ENCODE results near the gene ETV4. TPM values are rescaled to one million over a fixed set of nuclear protein-coding genes. Genes with fewer than 3 reads are reported as not detected.

ETV4 gene
- total and polyA plus RNA-seq, 2 of the 13 experiments (the other 11 are each of a cell fraction or from before 2014, with no cell fraction given), result 128 to 330 TPM

- no peak for TF ChIP-seq ZNF704 (CRISPR knock-in tag; IDR thresholded peaks at IDR 0.05; ENCODE audit: borderline replicate concordance)
- TF ChIP-seq ARNT2 (CRISPR knock-in tag; IDR thresholded peaks at IDR 0.05; ENCODE audit: low read depth), result peak; percentile 69
- no peak for TF ChIP-seq NR2F1 (CRISPR knock-in tag; IDR thresholded peaks at IDR 0.05)
- TF ChIP-seq ZBTB7B (CRISPR knock-in tag; IDR thresholded peaks at IDR 0.05), result peak; percentile 66; the same call in 1 of the 2 replicates
- TF ChIP-seq, protein P1, sequence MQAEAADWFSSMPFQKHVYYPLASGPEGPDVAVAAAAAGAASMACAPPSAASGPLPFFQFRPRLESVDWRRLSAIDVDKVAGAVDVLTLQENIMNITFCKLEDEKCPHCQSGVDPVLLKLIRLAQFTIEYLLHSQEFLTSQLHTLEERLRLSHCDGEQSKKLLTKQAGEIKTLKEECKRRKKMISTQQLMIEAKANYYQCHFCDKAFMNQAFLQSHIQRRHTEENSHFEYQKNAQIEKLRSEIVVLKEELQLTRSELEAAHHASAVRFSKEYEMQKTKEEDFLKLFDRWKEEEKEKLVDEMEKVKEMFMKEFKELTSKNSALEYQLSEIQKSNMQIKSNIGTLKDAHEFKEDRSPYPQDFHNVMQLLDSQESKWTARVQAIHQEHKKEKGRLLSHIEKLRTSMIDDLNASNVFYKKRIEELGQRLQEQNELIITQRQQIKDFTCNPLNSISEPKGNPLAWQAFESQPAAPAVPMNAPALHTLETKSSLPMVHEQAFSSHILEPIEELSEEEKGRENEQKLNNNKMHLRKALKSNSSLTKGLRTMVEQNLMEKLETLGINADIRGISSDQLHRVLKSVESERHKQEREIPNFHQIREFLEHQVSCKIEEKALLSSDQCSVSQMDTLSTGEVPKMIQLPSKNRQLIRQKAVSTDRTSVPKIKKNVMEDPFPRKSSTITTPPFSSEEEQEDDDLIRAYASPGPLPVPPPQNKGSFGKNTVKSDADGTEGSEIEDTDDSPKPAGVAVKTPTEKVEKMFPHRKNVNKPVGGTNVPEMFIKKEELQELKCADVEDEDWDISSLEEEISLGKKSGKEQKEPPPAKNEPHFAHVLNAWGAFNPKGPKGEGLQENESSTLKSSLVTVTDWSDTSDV (CRISPR knock-in tag; IDR thresholded peaks at IDR 0.05), result no peak
- 0 out of 2 replicates have a peak, but pooled peaks have one; percentile 23 for TF ChIP-seq SP5 (CRISPR knock-in tag; IDR thresholded peaks at IDR 0.05; ENCODE audit: borderline replicate concordance, low read depth)
- no peak for TF ChIP-seq MEIS1 (CRISPR knock-in tag; IDR thresholded peaks at IDR 0.05; ENCODE audit: borderline replicate concordance)
- TF ChIP-seq NPAS2 (CRISPR knock-in tag; IDR thresholded peaks at IDR 0.05; ENCODE audit: borderline replicate concordance), result no peak
- 0 out of 2 replicates have a peak, but pooled peaks have one; percentile 70 for TF ChIP-seq RCOR2 (CRISPR knock-in tag; IDR thresholded peaks at IDR 0.05)
- peak; percentile 28; the same call in 1 of the 2 replicates for TF ChIP-seq ZNF350 (CRISPR knock-in tag; IDR thresholded peaks at IDR 0.05; ENCODE audit: borderline replicate concordance, low read depth)
- TF ChIP-seq ZNF782 (CRISPR knock-in tag; IDR thresholded peaks at IDR 0.05; ENCODE audit: borderline replicate concordance), result 0 out of 2 replicates have a peak, but pooled peaks have one; percentile 68
- TF ChIP-seq FOXJ3 (CRISPR knock-in tag; IDR thresholded peaks at IDR 0.05; ENCODE audit: borderline replicate concordance), result peak; percentile 49; the same call in 1 of the 2 replicates
- peak in 1 of 2 experiments; percentile 55; a peak in 1 of 4 replicates for TF ChIP-seq KLF16 (CRISPR knock-in tag; IDR thresholded peaks at IDR 0.05)
- TF ChIP-seq MIER3 (CRISPR knock-in tag; IDR thresholded peaks at IDR 0.05; ENCODE audit: borderline replicate concordance), result no peak
- no peak; the same call in 1 of the 2 replicates for TF ChIP-seq ZNF761 (CRISPR knock-in tag; conservative IDR thresholded peaks at IDR 0.05)
- TF ChIP-seq FOXM1 (CRISPR knock-in tag; IDR thresholded peaks at IDR 0.05), result no peak
- TF ChIP-seq STAT6 (CRISPR knock-in tag; IDR thresholded peaks at IDR 0.05; ENCODE audit: borderline replicate concordance), result no peak
- TF ChIP-seq ZNF768 (CRISPR knock-in tag; IDR thresholded peaks at IDR 0.05), result peak; percentile 96
- TF ChIP-seq JDP2 (CRISPR knock-in tag; IDR thresholded peaks at IDR 0.05; ENCODE audit: borderline replicate concordance), result no peak
- no peak for TF ChIP-seq ZNF800 (CRISPR knock-in tag; IDR thresholded peaks at IDR 0.05)
- no peak for TF ChIP-seq MTA3 (CRISPR knock-in tag; IDR thresholded peaks at IDR 0.05)
Measured at GRCh38 chr17:43559161-43559816, 13.1 kb upstream of the ETV4 start (continued).
